GM18951 (cell line): ENCODE results near the gene GRIK3.

ENCODE experiments used
- POLR2A ChIP-seq: IDR thresholded peaks from 4 replicates; pipeline ENCODE4 v1.6.1; 2011; ENCODE audit warnings: mild to moderate bottlenecking; ENCODE audit not compliant: insufficient read length, insufficient read depth; ENCODE audit errors: extremely low read depth
- in situ Hi-C: fragments of 300-500 bp; cut with MboI; formaldehyde crosslinking; loops from one replicate; pipeline ENCODE4 v1.12.0; 2022; ENCODE audit warnings: low sequenced_read_pairs, mixed read lengths, inconsistent platforms; ENCODE audit not compliant: unreplicated experiment

GRIK3 gene

DNA sequence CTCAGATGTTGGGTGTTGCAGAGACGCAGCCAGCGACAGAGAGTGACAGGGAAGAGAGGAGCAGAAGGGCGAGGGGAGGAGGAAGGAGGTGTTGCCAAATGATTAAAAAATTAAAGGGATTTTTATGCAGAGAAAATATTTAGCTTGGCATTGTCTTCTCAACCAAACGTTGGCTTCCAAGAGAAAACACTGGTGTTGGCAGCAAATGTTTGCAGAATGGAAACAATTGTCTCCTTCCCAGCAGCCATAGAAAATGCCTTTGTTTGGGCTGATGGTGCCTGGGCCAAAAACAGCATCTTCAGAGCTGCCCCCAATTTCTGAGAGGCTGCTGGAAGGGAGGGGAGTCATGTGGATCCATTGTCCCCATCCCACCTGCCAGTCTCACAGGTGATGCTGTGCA, 29.7 kb upstream of the GRIK3 start:
- in situ Hi-C loops, result no loop called here
- TF ChIP-seq POLR2A, result no peak

DNA sequence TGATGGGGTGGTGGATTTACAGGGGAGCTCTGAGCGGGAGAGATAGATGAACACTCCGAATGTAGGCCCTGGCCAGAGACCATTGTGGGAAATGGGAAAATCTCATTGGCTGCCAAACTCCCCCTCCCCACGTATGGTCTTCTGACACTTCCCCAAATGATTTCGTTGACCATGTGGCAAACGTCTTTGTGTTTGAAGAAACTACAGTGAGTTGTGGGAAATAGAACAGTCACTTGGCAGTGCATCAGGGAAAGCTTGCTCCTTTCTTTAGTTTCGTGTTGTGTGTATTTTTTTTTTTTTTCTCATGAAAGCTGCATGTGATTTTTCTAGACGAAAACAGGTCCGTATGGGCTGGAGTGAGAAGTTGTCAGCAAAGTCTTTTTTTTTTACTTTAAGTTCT, 25.0 kb upstream of the GRIK3 start:
- in situ Hi-C loops, result no loop called here

DNA sequence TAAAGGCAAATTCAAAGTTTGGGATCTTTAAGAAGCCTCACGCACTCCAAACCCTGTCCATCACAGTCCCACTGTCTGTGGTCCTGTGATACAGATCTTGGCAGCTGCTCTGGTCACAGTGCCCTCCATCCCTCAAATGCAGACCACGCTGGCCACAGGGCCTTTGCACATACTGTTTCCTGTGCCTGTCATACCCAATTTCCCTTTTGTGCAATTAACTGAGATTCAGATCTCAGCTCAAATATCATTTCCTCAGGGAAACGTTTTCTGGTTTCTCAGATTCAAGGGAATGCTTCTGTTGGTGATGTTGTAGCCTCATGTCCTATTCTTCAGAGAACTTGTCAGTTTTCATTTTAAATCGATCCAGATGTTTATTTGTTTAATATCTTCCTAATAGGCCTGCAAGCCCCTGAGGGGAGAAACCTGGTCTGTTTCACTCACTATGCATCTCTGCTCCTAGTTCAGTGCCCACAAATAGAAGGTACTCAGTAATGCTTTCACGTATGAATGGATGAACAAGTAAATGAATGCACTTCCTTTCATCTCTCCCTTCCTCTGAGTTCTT, 24.2 kb upstream of the GRIK3 start:
- in situ Hi-C loops, result no loop called here

More for the DNA sequence above, 25.0 kb upstream of the GRIK3 start:
- no peak for TF ChIP-seq POLR2A

DNA sequence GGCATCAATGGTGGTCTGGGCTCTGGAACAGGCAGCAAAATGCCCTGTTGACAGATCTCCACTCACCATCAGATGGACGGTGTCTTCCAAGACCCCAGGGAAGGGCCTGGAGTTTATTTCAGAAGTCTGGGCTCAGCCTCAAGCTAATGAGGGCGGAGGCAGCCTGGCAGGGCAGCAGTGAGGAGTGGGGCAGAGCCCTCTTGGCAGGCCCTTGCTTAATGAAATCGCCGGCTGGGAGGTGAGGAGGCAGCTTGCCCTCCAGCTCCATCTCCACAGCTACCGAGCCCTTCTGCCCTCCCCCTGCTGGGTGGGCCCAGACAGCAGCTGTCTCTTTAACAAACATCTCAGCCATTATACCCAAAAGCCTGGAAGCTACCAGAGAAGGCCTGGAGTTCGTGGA, 22.0 kb upstream of the GRIK3 start:
- no peak for TF ChIP-seq POLR2A
- in situ Hi-C loops, result no loop called here

More for the DNA sequence above, 24.2 kb upstream of the GRIK3 start:
- TF ChIP-seq POLR2A, result no peak

DNA sequence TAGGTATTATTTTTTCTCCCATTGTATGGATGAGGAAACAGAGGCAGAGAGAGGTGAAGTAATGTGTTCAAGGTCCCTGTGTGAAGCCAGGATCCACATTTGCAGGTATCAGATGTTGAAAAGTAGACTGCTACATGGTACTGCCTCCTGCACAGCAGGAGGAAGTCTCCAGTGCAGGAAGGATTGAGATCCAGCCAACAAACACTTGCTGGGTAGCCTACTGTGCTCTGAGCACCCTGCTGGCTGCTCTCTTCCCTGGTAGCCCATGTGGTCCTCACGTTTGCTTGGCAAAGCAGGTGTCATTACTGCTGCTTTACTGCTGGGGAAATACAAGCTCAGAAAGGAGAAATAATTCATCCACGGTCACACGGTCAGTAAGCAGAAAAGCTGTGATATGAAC, 21.3 kb upstream of the GRIK3 start:
- in situ Hi-C loops, result no loop called here
- TF ChIP-seq POLR2A, result no peak

DNA sequence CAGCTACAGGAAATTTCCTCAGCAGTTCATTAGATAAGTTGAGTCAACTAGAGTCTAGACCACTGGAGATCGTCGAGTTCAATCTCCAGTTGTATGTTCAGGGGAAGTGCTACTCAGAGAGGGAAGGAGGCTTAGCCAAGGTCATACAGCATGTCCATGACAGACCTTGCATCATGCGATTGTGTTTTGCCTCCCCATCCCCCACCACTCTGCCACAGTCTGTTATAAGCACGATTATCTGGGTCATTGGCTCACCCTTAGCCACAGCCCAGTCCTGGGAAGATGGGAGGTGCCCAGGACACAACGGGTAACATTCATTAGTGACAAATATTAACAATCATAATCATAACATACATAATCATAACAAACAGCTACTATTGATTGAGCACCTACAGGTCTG, 18.9 kb upstream of the GRIK3 start:
- TF ChIP-seq POLR2A, result no peak
- in situ Hi-C loops, result no loop called here

DNA sequence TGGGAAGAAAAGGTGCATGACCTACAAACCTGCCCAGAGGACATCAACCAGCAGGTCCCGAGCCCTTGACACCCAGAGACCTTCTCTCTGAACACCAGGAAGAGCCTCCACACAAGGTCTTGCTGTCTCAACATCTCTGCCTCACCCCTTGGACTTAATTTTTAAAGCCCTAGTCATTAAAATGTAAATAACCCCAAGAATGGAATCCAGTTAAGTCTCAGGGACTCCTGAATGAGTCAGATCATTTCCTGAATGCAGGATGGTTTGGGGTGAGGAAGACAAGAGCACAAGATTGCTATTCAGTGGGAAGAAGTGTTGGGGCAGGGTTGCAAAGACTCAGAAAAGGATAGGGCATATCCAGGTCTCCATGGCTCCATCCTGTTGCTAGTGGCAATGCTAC, 17.8 kb upstream of the GRIK3 start:
- in situ Hi-C loops, result no loop called here
- no peak for TF ChIP-seq POLR2A

DNA sequence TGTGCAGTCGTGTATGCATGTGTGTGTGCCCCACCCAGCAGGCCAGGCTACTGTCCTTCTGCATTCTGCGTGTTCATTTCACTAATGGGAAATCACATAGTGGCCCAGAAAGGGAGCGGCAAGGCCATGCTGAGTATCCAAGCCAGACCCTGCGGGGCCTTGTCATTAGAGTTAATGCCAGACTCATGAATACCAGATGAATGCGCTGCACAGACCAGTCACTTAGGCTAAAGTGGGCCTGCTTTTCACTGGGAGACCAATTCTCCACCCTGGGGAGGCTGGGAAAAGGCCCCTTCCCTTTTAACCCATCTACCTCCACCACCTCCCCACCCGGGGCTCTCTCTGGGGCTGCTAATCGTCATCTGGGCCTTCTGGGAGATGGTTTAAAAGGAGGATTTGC, 17.0 kb upstream of the GRIK3 start:
- TF ChIP-seq POLR2A, result no peak
- in situ Hi-C loops, result no loop called here

DNA sequence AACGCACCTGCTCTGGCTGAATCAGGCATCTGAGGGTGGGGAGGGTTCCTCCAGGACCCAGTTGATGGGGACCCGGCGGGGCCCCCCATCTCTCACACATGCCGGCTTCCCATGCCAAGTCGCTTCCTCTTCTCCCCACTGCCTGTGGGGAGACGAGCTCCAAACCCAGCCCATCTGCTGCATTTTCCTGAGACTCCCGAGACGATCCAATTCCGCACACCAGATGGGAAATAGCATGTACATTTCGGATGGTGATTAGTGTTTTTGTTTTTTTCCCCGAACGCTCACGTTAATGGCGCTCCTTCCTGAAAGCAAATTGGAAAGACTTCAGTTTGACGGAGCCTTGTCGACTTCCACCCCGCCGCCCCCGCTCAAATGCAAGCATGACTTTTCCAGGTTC, 13.2 kb upstream of the GRIK3 start:
- no peak for TF ChIP-seq POLR2A
- in situ Hi-C loops, result no loop called here

DNA sequence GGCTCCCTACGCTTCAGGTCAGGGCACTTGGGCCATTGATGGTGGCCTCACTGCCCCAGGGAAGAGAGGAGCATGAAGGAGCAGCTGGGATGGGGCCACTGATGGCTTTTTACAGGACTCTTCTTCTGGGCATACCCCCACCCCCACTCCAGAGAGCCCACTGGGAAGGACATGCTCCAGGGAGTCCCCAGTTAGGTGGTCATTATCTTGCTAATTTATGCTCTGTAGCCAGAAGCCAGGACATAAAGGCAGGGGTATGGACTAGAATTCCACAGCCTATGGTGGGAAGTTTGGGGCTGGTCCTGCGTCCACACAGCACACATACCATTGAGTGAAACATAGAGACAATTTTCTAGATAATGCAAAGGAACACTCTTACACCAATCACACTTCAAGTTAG, 8.8 kb upstream of the GRIK3 start:
- in situ Hi-C loops, result no loop called here
- no peak for TF ChIP-seq POLR2A

DNA sequence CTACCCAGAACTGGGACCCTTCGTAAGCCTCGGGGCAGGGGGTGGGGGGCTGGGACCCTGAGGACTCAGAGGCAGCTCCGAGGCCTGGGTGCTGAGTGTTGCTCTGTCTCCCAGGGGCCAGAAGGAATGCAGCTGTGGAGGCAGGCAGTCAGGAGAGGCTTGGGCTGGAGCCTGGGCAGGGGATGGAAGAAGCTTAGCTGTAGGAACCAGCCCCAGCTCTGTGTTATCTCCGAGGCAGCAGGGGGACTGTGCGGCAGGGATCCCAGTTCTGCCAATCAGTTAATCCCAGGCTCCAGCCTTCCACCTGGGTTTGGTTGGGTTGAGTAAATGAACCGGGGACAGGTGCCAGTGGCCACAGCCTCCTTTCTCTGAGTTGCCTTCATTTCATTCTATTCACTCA, 8.2 kb upstream of the GRIK3 start:
- in situ Hi-C loops, result no loop called here
- no peak for TF ChIP-seq POLR2A

DNA sequence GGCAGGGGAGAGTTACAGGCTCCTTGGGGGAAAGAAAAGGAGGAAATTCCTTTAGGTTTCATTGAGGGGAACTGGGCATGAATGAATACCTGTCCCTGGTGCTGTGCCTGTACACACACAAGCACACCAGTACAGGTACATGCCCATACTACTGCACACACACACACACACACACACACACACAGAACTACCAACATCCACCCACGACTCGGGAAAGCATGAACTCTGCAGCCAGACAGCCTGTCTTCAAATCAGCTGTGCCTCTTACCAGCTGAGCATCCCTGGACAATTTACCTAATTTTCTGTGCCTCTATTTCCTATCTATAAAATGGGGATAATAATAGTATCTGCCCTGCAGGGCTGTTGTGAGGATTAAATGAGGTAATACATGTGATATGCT, 7.2 kb upstream of the GRIK3 start:
- TF ChIP-seq POLR2A, result no peak
- in situ Hi-C loops, result no loop called here

DNA sequence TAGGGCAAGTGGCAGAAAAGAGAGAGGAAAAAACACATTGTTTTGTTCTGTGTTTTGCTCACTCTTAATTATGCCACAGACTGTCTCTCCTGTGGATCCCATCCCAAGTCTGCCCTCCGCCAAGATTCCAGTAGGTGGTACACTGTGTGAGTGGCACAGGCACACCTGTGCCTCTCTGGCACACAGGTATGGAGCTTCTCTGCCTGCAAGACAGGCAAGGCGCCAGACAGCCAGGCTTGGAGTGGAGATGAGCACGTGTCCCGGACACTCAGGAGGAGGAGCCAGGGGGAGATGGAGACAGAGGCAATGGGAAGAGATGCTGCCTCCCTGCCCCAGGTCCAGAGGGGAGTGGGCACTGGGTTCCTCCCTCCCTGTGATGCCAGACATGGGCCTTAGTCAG, 6.5 kb upstream of the GRIK3 start:
- no peak for TF ChIP-seq POLR2A
- in situ Hi-C loops, result no loop called here

DNA sequence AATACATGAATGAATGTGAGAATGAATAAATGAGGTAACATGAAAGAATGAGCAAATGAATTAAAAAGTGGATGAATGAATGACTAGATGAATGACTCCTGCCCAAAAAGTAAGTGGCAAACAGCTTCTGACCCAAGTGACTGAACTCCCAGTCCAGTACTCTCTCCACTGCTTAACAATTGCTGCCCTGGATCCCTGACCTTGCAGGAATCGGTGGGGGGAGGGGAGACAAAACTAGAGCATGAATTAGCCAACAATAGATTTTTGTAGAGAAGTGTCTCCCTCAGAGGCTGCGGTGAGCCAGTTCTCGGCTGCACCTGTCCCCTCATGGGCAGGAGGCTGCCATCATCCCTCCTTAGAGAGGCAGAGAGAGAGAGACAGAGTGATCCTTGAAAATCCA, 5.9 kb upstream of the GRIK3 start:
- no peak for TF ChIP-seq POLR2A
- in situ Hi-C loops, result no loop called here
